ENCODE results near the gene GMPPA.

Gene GMPPA

GRCh38 chr2:219540784-219541504, 42.3 kb downstream of the GMPPA start:
- DNase-seq (ENCODE audit: low read depth): no peak

GRCh38 chr2:219541611-219542180, 43.0 kb downstream of the GMPPA start:
- no peak for DNase-seq (ENCODE audit: low read depth)

- no peak for DNase-seq (ENCODE audit: low read depth)
Observed at GRCh38 chr2:219542931-219543595, 44.4 kb downstream of the GMPPA start.

- peak; percentile 83 for DNase-seq (ENCODE audit: low read depth)
Observed at GRCh38 chr2:219543596-219544358, 45.1 kb downstream of the GMPPA start, which contains the start of the genes CHPF and TMEM198. TSS of gene CHPF (minus strand) at chr2:219543809. CDS start at chr2:219543538, 271 bp downstream. TSS of gene TMEM198 (plus strand) at chr2:219544028. CDS start at chr2:219544728, 700 bp downstream.

- DNase-seq (ENCODE audit: low read depth): no peak
Observed at GRCh38 chr2:219544567-219544966, 45.9 kb downstream of the GMPPA start.

GRCh38 chr2:219545295-219545942, 46.7 kb downstream of the GMPPA start:
- DNase-seq (ENCODE audit: low read depth): no peak

GRCh38 chr2:219545943-219546352, 47.3 kb downstream of the GMPPA start:
- no peak for DNase-seq (ENCODE audit: low read depth)

- no peak for DNase-seq (ENCODE audit: low read depth)
Observed at GRCh38 chr2:219547621-219548020, 48.9 kb downstream of the GMPPA start.

- DNase-seq (ENCODE audit: low read depth): no peak
Observed at GRCh38 chr2:219548990-219549389, 50.3 kb downstream of the GMPPA start.

GRCh38 chr2:219549619-219550018, 50.9 kb downstream of the GMPPA start:
- no peak for DNase-seq (ENCODE audit: low read depth)

- no peak for DNase-seq (ENCODE audit: low read depth)
Observed at GRCh38 chr2:219551441-219552381, 53.0 kb downstream of the GMPPA start.

- DNase-seq (ENCODE audit: low read depth): no peak
Observed at GRCh38 chr2:219552382-219553167, 53.9 kb downstream of the GMPPA start.

- DNase-seq (ENCODE audit: low read depth): no peak
Observed at GRCh38 chr2:219553168-219553417, 54.4 kb downstream of the GMPPA start.

GRCh38 chr2:219553463-219553963, 54.8 kb downstream of the GMPPA start:
- DNase-seq (ENCODE audit: low read depth): no peak

- no peak for DNase-seq (ENCODE audit: low read depth)
Observed at GRCh38 chr2:219554350-219554749, 55.7 kb downstream of the GMPPA start.

- no peak for DNase-seq (ENCODE audit: low read depth)
Observed at GRCh38 chr2:219555956-219556355, 57.3 kb downstream of the GMPPA start.

- no peak for DNase-seq (ENCODE audit: low read depth)
Observed at GRCh38 chr2:219556413-219556812, 57.7 kb downstream of the GMPPA start.

Measured in non-pigmented ciliary epithelial cell (primary cell).